Measurements from ENCODE around the gene IKBKE.

Gene IKBKE

DNA sequence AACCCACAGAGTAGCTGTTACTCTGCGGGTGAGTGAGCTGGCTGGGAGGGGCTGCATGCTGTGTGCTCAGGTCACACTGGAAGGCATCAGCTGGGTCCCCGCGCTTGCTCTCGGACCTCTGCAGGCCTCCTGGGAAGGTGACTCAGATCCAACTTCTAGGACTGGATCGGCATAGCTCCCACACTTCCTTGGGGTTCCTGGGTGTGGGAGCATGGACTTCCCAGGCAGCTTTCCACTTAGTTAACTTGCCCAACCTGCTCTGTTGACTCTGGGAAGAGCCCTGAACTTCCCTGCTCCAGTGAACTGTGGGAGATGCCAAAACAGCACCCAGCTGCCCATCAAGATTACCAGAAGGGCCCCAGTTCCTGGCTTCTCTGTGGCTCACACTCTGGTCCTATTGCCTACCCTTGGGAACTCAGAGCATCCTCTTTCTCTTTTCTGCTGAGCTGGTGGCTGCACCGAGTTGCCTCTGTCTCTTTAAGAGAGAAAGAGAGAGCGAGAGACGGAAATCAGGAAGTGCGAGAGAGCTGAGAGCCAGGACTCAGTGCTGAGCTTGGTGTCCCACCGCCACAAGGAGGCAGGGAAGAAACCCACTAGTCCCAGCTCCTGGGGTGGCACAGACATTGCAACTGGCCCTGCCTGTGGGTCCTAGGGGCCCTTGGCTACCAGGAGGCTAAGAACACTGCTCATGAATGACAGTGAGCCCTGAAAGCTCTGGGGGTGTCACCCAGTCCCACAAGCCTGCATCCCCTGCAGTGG is at the start of gene IKBKE:
Gene IKBKE, plus strand, starts transcription at position 544 of the 759 bp plus-strand sequence. CDS start 2,752 bp downstream, outside the sequence.
- DNase-seq = peak; percentile 75

DNA sequence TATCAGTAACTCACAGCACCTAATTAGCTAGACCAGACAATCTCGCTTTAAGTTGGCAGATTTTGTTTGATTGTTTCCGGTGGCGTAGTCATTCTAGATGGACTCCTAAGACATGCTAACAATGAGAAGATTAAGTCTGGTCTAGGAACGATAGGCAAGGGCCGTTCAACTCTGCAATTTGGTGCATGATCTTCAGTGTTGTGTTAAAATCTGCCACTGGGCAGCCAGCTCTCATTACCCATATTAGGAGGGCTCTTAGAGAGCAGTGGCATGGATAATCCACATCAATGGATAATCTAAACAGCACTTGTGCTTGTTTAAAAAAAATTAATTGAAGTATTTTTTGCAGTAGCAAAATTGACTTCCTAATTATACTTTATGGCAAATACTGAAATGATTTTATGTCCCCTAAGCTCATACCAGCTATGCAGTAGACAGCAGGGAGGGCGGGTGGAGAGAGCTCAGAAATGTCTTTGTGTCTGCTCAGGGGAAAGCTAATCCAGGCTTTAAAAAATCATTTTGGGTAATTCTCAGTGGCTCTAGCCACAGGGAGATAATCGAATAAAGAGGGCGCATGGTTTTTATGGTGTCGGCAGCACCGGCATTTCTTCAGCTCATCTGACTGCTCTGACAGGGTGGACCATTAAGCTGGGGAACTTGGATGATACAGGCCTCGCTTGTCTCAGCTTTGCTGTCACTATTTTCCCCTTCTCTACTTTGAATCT is 48.5 kb upstream of the IKBKE start:
- no peak for DNase-seq

DNA sequence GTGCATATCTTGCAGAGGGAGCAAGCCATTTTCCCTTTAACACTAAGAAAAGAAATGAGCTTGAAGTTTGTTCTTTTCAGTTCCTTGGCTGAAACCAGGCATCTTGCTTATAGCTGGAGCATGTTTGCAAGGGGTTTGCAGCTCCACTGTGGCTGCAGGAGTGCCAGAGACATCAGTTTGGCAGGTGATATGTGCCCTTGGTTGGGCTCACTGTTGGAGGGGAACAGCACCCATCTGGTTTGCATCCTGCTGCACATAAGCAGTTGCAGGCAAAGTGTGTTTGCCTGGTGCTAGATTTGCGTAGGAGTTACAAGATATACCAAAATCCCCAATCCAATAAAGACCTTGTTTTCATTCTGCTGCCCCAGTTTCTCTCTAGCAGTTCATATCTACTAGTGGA is 47.8 kb upstream of the IKBKE start:
- DNase-seq = no peak

DNA sequence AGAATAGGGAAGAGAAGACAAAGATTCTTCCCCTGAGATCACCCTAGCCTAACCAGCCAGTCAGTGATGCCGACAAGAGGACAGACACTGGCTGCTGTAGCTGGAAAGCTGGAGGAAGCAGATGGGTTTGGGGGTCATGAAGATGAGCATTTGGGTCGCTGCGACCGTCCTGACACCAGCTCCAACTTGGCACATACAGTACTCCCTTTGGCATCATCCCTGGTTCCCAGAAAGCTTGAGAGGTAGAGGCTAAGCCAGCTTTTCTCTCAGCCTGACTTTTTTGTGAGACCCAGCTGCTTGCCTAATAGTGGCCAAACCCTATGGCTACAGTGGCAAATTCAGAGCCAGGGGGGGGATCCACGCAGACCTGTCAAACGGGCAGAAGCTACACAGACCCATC is 43.0 kb upstream of the IKBKE start:
- DNase-seq = no peak

DNA sequence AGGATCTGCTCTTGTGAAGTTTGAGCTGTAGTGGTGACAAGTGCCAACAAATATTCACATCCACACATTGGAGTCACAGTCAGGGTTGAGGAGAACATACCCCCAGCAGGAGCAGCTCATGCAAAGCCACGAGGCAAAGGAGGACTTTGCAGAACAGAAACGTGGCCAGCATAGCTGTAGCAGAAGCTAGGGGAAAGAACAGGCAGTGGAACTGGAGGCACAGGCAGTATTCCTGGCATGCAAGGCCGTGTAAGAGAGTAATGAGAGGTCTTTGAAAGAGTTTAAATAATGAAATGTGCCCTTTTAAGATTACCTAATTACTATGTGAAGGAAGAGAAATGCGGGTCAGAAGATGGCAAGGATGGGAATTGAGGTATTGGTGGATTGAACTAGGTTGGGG is 40.9 kb upstream of the IKBKE start:
- DNase-seq = no peak

DNA sequence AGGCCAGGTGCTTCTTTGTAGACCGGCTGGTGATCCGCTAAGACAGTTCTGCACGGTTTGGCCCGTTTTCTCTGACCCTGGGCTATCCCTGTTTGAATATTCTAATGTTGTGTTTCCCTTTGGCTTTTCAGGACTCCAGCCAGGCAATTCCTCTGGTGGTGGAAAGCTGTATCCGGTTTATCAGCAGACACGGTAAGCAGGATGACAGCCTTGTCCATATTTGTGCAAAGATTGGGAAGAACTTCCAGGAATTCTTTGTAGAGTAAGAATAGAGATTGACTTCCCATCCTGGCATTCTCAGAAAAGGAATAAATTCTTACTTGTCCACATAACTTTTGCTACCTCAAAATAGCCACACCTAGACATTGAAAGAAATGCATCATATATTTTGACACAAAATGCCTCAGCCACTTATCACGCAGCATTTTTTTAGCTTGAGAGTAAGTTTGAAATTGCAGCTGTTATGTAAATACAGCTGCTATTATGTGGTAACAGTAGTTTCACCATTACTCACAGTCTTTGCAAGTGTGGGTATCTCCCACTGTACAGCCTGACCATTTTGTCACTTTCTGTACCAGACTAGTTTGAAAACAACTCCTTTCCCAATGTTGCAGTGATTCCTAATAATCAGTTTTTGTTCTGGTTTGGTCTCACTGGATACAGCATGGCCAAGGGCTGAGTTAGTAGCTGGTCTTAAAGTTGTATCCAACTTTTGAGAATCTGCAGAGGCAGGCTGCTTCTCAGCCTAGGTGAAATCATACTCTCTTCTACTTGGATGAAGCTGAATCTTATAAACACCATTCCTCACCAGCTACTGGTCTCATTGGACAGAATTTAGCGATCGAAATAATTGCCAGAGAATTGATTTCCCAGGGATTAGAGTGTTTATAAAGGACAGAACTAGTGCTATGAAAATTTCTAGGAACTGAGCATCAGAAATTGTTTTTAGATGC is 40.0 kb upstream of the IKBKE start:
- no peak for DNase-seq

DNA sequence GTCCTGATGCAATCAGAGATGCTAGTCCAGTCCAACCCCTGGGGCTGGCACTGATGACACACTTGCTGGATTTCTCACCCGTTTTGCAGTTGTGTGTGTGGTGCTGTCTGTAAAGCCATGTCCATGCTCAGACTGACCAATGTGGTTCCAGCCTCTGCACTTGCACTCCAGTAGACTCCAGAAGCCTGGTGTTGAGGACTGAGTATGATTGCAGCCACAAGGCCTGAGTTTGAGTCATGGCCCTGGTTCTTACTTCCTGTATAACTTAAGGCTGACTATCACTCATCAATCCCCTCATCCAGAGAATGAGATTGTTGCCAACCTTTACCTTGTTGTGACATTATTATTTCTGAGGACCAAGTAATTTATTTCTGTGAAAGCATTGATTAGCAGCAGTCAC is 34.8 kb upstream of the IKBKE start:
- no peak for DNase-seq

DNA sequence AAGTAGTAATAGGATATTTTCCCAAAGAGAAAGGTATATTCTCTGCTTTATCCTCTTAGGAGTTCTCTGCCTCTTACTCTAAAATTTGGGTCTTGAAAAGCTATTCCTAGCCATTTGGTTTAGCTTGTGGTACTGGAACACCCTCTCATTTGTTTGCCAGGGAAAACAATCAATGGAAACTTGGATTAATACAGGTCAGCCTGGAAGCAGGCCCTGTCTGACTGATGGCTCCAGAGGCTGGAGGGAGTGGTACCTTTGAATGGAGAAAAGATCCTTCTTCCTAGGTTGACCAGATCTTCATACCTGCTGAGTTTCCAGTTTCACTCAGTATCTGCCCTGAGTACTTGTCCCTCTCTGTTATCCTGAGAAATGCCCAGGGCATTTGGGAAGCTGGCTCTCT is 31.7 kb upstream of the IKBKE start:
- no peak for DNase-seq

DNA sequence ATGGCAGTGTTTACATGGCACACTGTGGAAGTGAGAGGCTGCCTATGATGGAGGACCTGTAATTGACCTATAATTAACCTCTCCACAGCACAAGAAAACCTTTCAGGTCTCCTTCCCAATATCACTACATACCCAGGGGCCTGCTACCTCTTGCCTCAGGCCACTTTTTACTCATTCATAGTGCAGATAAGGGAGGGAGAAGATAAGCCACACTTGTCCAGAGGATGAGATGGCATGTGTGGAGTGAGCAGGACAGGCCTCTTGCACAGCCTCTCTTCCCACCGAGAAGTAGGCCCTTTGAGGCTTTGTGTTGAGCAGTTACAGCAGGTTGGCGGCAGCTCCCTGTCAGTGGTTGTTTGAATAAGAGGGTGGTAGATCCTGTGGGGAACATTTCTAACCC is 31.1 kb upstream of the IKBKE start:
- no peak for DNase-seq

DNA sequence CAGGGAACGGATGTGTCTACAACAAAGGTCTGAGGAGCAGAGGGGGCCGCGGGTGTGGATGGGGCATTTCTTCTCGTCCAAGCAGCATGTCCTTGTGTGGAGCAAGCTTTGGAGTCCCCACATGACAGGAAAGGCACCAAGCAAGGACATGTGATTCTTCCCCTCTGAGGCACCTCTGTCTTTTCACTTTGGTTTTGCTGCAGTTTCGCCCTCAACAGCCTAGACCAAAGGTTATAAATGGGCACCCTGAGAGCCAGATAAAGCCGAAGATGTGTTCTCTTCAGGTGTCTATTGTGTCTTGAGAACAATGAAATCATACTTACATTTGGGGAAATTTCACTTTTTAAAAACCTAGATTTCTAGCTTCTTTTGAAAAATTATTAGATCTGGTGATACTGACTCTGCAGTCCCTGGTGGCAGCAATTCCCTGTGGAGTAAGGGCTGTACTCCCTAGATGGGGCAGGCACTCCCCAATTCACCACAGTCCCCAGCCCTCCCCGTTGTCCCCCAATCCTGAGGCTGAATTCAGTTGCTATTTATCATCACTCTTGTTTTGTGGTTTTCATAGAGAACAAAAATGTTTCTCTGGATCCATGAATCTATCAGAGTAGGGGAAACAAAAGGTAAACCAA is 28.8 kb upstream of the IKBKE start:
- no peak for DNase-seq

DNA sequence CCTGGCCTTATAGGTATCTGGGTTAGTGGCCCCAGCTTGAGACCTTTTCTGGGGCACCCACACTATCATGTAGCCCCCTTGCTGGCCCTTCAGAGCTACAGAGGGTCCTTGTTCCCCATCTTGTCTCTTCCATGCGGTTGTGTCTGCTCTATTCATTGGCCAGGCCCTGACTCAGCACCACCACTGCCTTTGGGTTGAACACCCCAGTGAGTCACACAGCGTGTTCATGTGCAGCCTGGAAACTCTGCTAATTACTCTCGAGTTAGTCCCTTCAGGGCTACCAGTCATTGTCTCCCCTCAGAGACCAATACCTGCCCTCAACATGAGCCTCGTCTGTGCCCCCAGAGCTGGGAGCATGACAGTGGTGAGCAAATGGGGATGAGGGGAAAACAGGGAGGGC is 28.2 kb upstream of the IKBKE start:
- no peak for DNase-seq

DNA sequence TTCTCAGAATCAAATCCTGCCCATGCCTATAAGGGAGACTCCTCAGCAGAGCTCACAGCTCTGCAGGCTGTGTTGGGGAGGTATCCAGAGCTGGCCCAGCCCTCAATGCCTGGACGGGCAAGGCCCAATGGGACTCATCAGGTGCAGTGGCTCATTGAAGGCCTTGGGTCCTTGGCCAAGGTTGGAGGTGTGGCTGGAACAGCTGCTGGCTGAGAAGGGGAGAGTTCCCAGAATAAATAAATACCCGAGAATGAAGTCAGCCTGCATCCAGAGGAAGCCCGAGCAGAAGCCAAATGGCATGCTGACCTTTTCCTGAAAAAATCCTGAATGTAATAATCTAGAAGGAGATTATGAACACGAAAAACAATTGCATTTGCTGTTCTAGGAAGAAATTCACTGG is 25.2 kb upstream of the IKBKE start:
- no peak for DNase-seq

DNA sequence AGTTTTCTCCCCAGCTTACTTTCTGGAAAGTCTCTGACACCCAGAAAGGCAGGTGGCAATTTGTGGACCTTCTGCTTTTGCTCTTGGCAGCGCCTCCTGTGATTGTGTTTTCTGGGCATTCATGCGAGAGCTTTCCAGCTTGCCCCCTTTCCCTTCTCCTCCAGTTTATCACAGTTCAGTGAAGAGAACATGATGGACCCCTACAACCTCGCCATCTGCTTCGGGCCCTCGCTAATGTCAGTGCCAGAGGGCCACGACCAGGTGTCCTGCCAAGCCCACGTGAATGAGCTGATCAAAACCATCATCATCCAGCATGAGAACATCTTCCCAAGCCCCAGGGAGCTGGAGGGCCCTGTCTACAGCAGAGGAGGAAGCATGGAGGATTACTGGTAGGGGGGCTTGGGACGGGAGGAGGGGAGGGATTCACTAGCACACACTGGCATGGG is 24.3 kb upstream of the IKBKE start:
- no peak for DNase-seq

DNA sequence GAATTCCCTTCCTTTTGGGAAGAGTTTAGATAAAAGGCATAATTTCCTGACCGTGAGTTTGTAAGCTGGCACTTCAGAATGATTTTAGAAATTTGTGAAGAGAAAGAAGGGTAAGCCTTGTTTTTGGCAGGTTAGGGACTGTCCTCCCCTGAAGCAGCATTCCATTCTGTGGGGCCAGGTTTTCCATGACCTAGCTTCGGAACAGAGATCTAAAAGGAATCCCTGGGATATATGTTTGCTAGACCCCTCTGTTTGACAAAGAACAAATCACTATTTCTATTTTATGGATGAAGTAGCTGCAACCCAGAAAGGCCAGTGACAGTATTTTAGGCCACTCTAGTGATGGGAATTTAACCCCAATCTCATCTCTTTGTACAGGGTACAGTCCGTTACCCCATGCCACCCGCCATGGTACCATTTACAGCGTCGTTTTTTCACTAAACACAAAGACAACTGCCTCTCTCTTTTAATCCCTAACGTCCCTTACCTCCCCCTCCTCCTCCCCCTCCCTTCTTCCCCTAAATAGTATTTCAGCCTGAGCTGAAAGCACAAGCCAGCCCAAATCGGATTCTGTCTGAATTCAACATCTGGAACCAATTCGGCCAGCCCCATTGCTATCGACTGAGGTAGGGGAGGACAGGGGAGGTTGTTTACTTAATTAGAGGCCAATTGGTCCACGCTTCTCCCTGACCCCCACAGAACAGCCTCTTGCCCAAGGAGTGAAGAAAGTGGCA is 23.4 kb upstream of the IKBKE start:
- no peak for DNase-seq

DNA sequence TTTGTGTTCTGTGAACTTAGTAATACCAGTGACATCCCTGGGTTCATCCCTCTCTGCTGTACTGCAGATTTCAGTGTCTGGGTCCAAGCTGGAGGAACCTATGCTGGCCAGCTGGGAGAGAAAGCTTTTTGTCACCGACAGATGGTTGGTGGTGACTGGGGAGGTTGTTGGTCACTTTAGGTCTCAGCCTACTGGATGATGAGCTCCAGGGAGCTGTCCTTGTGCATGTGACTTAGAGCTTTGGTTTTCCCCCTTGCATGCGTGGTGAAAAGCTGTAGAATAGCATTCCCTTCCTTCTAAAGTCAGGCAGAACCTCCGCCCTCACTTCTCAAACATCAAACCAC is 22.9 kb upstream of the IKBKE start:
- no peak for DNase-seq

DNA sequence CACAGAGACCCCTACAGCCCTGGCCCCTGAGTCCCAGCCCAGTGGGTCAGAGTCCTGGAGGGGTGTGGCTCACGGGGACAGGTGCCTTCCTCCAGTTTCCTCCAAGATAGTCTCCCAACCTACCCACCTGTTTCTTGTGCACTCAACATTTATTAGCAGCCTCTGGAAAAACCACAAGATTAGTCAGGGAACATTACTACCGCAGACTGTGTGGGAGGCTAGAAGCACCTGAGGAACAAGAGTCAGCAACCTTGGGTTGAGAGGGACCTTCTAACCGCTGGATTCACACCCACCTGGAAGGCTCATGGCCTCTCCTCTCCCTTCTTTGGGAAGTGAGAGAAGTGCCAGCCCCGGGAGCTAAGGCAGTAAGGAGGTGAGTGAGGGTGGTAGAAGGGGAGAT is 22.5 kb upstream of the IKBKE start:
- DNase-seq = no peak

DNA sequence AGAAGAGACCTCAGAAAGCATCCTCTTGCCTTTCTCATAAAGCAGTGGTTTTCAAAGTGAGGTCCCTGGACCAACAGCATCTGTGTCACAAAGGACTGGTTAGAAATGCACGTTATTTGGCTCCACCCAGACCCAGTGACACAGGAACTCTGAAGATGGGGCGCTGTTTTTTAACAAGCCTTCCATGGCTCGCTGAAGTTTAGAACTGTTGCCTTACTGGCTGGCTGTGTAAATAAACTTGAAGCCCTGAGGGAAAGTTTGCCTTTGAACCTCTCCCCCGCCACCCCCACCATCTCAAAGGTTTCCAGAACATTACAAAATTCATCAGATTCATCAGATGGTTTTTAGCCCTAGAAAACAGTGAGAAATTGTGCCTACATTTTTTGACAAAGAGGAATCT is 21.8 kb upstream of the IKBKE start:
- DNase-seq = no peak

DNA sequence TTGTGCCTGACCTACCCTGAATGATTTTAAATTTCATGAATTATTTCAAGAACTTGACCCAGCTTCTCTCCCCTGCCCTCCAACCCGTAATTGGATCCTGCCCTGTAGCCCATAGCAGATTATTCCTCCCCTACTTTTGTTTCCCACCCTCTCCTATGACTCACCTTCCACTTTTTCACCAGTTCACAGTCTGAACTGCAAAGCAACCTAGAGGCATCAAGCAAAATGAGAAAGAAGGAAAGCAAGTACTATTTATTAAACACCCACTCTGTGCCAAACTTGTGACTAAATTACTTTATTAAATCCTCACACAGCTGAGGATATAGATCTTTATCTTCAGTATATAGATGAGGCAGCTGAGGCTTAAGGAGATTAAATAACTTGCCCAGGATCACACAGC is 20.7 kb upstream of the IKBKE start:
- DNase-seq = no peak

DNA sequence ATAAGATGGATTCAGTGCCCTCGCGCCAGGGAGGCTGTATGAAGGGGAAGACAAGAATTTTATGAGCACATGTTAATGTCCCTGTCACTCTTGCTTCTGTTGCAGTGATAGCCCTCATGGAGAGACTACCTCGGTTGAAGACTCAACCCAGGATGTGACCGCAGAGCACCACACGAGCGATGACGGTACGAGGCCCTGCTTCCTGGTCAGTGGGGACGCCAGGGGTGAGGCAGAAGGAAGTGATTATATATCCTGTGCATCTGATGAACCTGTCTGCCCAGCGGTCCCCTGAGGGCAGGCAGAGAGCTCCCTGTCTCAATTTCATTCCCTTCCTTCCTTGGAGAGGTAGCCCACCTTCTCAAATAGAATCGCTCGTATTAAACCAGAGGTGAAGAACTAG is 20.0 kb upstream of the IKBKE start:
- DNase-seq = no peak

DNA sequence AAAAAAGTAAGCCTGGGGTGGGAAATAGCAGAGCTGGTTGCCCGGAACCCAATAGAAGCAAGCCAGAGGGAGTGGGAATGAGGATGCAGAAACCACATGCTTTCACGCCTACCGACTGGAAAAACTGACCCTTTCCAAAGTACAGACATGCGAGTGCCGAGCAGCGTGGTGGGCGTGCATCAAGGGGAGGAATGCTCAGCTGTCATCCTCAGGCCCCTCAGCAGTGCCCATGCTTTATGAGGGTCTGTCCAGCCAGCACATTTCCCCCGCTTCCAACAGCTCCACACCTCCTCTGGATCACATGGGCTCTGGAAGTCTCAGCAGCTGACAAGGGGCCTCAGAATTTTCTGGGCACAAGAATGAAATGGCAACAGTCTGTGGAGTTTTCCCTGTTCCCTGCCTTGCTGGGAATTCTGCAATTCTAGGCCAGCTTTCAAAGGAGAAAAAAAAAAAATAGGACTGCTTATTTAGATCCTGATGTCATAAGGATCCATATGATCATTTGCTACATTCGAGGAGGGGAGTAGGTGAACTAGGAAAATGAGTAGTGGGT is 19.1 kb upstream of the IKBKE start:
- no peak for DNase-seq

DNA sequence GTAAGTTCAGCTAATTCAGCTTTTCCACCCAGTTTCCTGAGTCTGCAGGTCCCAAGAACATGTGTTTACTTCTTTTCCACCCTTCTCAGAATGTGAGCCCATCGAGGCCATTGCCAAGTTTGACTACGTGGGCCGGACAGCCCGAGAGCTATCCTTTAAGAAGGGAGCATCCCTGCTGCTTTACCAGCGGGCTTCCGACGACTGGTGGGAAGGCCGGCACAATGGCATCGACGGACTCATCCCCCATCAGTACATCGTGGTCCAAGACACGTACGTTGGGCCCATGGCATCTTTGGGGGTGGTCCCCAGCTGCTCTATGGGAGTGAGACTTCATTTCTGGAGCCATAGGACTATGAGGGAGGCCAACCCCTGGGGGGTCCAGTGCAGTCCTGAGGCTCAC is 17.2 kb upstream of the IKBKE start:
- DNase-seq = no peak

DNA sequence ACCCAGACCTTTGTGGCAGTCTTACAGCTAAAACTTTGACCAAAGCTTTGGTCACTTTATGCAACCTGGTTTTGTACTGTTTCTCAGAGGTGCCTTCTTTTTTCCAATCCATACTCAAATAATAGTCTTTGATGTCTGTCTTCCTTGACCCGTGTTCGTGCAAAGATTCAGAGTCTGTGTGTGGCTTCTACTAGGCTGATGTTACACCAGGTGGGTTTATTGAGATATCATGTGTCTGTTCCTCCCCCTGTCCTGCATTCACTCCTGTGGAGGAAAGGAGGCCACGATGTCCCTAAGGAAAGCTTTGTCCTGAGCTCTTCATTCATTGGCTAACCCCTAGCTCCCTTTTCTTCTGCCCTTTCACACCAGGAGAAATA is 15.0 kb upstream of the IKBKE start:
- no peak for DNase-seq

Data from activated CD8-positive, alpha-beta memory T cell treated with anti-CD3 and anti-CD28 coated beads, Interleukin-2, amount 50 U/mL, for 48 hours (primary cell).